PFSK-1 (cell line): ENCODE measurements around the gene NCOR2.

Source experiments
- POLR2AphosphoS5 ChIP-seq: IDR thresholded peaks from 2 replicates; pipeline ENCODE4 v1.6.1; 2012; ENCODE audit warnings: low read depth, mild to moderate bottlenecking, control low read depth, low read length, moderate library complexity
- SIN3A ChIP-seq: IDR thresholded peaks from 2 replicates; pipeline ENCODE4 v1.6.1; 2012; ENCODE audit warnings: mild to moderate bottlenecking, low read length, moderate library complexity, borderline replicate concordance; ENCODE audit not compliant: insufficient read depth
- TAF1 ChIP-seq: IDR thresholded peaks from 2 replicates; pipeline ENCODE4 v1.6.1; 2012; ENCODE audit warnings: low read length, control low read depth, borderline replicate concordance; ENCODE audit not compliant: insufficient read depth
- TF ChIP-seq, protein P1 (sequence below), 2 experiments: IDR thresholded peaks; 2 replicates each; pipeline versions ENCODE4 v1.6.1 to v1.8.0; 2011 to 2012; ENCODE audit warnings: low read depth in 2 of 2, low read length in 2 of 2, control low read depth in 1 of 2, inconsistent platforms in 1 of 2, mild to moderate bottlenecking in 1 of 2, moderate library complexity in 1 of 2; ENCODE audit not compliant: insufficient read depth in 1 of 2

DNA sequence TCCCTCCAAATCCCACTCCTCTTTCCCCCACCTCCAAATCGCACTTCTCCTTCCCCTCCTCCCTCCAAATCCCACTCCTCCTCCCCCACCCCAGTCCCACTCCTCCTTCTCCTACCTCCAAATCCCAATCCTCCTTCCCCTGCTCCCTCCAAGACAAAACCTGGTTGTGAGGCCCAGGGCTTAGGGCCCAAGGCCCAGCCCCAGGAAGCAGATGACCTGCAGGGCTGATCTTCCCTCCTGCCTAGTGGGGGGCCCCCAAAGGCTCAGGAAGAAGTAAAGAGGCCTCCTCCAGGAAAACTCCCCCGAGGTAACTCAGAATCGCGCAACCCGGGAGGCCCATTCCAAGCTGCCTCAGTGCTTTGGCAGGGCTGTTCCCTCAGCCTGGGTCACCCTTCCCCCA lies 34.4 kb downstream of the NCOR2 start:
- TF ChIP-seq POLR2AphosphoS5: no peak
- no peak for TF ChIP-seq TAF1
- TF ChIP-seq, protein P1, sequence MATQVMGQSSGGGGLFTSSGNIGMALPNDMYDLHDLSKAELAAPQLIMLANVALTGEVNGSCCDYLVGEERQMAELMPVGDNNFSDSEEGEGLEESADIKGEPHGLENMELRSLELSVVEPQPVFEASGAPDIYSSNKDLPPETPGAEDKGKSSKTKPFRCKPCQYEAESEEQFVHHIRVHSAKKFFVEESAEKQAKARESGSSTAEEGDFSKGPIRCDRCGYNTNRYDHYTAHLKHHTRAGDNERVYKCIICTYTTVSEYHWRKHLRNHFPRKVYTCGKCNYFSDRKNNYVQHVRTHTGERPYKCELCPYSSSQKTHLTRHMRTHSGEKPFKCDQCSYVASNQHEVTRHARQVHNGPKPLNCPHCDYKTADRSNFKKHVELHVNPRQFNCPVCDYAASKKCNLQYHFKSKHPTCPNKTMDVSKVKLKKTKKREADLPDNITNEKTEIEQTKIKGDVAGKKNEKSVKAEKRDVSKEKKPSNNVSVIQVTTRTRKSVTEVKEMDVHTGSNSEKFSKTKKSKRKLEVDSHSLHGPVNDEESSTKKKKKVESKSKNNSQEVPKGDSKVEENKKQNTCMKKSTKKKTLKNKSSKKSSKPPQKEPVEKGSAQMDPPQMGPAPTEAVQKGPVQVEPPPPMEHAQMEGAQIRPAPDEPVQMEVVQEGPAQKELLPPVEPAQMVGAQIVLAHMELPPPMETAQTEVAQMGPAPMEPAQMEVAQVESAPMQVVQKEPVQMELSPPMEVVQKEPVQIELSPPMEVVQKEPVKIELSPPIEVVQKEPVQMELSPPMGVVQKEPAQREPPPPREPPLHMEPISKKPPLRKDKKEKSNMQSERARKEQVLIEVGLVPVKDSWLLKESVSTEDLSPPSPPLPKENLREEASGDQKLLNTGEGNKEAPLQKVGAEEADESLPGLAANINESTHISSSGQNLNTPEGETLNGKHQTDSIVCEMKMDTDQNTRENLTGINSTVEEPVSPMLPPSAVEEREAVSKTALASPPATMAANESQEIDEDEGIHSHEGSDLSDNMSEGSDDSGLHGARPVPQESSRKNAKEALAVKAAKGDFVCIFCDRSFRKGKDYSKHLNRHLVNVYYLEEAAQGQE (IDR thresholded peaks at IDR 0.05; ENCODE audit: insufficient read depth in 1 of 2, low read depth in 2 of 2, low read length in 2 of 2): no peak
- no peak for TF ChIP-seq SIN3A
